Neutrophil (primary cell): Measurements from ENCODE around the gene GET3.
A peak's percentile ranks its signal among the peaks of the same experiment; 100 is the strongest.

ENCODE experiments used
- H3K27ac ChIP-seq: fragments of 200-600 bp; sonication (generic); 2 replicates; pipeline ENCODE4 v1.5.1; 2016; ENCODE audit warnings: mild to moderate bottlenecking, moderate library complexity
- H3K27me3 ChIP-seq: fragments of 200-600 bp; sonication (generic); 2 replicates; pipeline ENCODE4 v1.6.0; 2016; ENCODE audit warnings: mild to moderate bottlenecking
- H3K36me3 ChIP-seq: fragments of 200-600 bp; sonication (generic); 2 replicates; pipeline ENCODE4 v1.5.1; 2017
- H3K4me1 ChIP-seq, 2 experiments: fragments of 200-600 bp in 1 of 2; sonication (generic) in 1 of 2; 1 replicate in 1 of 2; 2 replicates in 1 of 2; pipeline versions ENCODE4 v1.5.1 to v1.6.1; 2013 to 2016; ENCODE audit warnings: low read depth in 1 of 2, low read length in 1 of 2, mild to moderate bottlenecking in 1 of 2, moderate library complexity in 1 of 2; ENCODE audit not compliant: control insufficient read depth in 1 of 2, insufficient read depth in 1 of 2
- H3K4me3 ChIP-seq, 2 experiments: fragments of 200-600 bp in 1 of 2; sonication (generic) in 1 of 2; 1 replicate in 1 of 2; 2 replicates in 1 of 2; pipeline ENCODE4 v1.5.1; 2013 to 2016; ENCODE audit warnings: low read depth in 1 of 2, low read length in 1 of 2, mild to moderate bottlenecking in 1 of 2, moderate library complexity in 1 of 2
- H3K9me3 ChIP-seq: fragments of 200-600 bp; sonication (generic); 2 replicates; pipeline ENCODE4 v1.5.1; 2016
- CTCF ChIP-seq: fragments of 200-600 bp; sonication (generic); IDR thresholded peaks from 2 replicates; pipeline ENCODE4 v1.5.1; 2016; ENCODE audit warnings: antibody characterized with exemption

GET3 gene

DNA sequence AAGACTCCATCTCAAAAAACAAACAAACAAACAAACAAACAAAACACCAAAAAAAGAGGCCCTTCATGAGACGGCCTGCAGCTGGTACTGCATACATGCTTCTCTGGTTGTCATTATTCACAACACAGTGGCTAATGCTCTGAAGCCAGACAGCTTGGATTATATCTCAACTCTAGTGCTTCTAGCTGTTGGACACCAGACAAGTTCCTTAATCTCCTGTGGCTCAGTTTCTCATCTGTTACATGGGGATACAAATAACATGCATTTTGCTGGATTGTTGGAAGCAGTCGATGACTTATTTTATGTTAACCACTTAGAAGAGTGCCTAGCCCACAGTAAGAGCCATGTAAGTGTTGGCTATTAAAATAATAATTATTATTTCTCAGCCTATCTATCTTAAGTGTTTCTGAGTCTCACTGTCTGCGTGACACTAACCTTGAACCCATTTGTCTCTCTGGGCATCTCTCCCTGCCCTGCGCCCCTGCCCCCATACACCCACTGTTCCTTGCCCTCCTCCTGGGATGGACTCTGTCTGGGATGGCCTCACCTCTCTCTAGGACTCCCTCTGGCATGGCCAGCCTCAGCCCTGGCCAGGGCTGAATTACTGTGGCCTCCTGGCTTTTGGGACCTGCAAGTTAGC, 50.9 kb downstream of the GET3 start:
- TF ChIP-seq CTCF, result no peak
- Histone ChIP-seq H3K4me3 (peak overlapping the region; percentile 87 to 99), H3K27me3 (no peaks in the 10 kb centered on the region), H3K4me1 (peaks cover 57 to 70% of the 10 kb centered on the region in 2 experiments), H3K27ac (peak overlapping the region; percentile 100), H3K9me3 (no peaks in the 10 kb centered on the region), H3K36me3 (peaks cover 8% of the 10 kb centered on the region)

DNA sequence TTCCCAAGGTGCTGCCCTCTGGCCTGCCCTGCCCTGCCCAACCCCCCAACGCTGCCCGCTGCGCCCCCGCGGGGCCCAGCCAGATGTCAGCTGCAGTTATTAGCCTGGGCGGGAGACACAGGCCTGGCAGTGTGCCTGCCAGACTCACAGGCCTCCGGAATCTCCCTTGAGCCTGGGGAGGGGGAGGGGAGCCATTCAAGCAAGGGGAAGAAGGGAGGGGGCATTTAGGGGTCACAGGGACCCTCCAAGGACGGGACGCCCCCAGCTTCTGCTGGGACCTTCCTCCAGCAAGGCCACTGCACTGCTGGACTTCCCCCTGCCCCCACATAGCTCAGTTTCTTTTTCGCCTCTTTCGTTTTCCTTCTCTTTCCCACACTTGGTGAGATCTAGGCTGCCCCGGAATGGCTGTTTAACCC, 51.4 kb downstream of the GET3 start:
- Histone ChIP-seq H3K9me3 (no peaks in the 10 kb centered on the region), H3K4me1 (peaks cover 51 to 65% of the 10 kb centered on the region in 2 experiments), H3K4me3 (peak overlapping the region; percentile 87 to 99), H3K27ac (peak overlapping the region; percentile 100), H3K36me3 (peaks cover 8% of the 10 kb centered on the region), H3K27me3 (no peaks in the 10 kb centered on the region)
- TF ChIP-seq CTCF, result peak; percentile 12

- Histone ChIP-seq H3K9me3 (no peaks in the 10 kb centered on the region), H3K27me3 (no peaks in the 10 kb centered on the region), H3K4me1 (peaks cover 51 to 62% of the 10 kb centered on the region in 2 experiments), H3K4me3 (peak overlapping the region; percentile 87 to 99), H3K27ac (peak overlapping the region; percentile 100), H3K36me3 (peaks cover 8% of the 10 kb centered on the region)
- TF ChIP-seq CTCF, result no peak
Measured at GRCh38 chr19:12789098-12789903, 52.0 kb downstream of the GET3 start.

DNA sequence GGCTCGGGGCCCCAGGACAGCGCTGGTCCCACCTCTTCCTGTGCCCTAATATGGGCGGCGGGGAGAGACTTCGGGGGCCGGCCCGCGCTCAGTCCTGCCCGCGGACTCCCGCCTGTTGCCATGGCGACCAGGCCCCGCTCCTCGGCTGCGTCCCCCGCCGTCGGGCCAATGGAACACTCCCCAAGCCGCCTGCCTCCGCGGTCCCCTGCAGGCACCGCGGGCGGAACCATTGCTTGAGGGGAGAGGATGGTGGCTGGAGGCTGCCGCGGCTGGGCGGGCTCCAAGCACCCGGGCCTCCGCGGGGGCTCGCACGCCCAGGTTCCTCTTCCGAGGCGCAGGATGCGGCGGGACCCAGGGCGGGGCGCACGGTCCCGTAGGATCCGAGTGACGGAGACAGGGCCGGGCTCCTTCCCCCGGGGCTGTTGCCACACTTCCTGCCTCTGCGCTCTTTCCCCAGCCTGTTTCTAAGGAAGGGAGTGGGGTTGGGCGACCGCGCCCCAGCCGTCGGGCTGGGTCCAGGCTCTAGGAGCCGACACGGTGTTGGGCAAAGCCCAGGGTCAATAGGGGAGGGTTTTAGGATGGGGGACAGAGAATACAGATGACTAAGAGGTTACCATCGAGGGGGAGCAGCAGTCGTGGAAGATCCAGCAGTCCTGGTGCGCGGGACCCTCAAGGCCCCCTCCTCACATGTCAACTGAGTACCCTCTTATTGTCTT, 52.8 kb downstream of the GET3 start:
- peak; percentile 58 for TF ChIP-seq CTCF
- Histone ChIP-seq H3K4me3 (peak overlapping the region; percentile 87 to 99), H3K27ac (peak overlapping the region; percentile 100), H3K36me3 (peaks cover 8% of the 10 kb centered on the region), H3K4me1 (peaks cover 51 to 62% of the 10 kb centered on the region in 2 experiments), H3K27me3 (no peaks in the 10 kb centered on the region), H3K9me3 (no peaks in the 10 kb centered on the region)

DNA sequence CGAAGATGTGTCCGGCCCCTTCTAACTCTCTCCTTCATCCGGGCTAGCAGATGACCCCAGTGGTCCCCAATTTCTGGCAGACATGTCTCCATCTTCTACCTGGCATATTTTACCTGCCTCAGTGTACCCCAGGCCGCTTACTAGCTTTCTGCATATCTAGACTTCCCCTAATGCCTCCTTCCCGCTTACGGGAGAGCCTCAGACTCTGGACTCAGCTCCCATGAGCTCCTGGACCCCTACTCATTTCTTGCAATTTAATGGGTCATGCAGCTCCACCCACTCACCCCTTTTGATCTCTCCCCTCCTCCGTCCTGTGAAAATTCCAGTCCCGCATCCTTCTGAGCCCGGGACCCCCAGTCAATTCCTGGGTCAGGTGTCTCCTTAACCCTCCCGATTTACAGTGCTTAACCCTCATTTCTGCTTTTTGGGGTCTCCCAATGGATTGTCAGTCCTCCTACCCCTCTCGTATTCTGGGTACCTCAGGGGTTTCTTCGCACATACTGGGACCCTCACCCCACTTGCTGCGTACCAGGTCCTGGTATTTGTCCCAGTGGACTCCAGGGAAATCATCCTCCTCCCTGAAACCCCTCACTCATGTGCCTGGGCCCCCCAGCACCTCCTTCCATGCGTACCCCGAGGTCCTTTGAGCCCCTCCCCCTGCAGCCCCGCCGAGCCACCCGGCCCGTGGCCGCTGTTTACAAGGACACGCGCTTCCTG, 53.5 kb downstream of the GET3 start:
- H3K4me3 ChIP-seq, result peak overlapping the region; percentile 87 to 99
- H3K9me3 ChIP-seq, result no peaks in the 10 kb centered on the region
- H3K36me3 ChIP-seq, result peaks cover 8% of the 10 kb centered on the region
- no peak for TF ChIP-seq CTCF
- H3K27me3 ChIP-seq, result no peaks in the 10 kb centered on the region
- H3K27ac ChIP-seq, result peak overlapping the region; percentile 100
- H3K4me1 ChIP-seq, result peaks cover 47 to 60% of the 10 kb centered on the region in 2 experiments
